GM12874 (cell line): ENCODE data around the gene DNLZ.

Experiments
- TF ChIP-seq, protein P1 (sequence below): IDR thresholded peaks from 2 replicates; pipeline ENCODE4 v1.5.1; 2011; ENCODE audit warnings: low read depth, mild to moderate bottlenecking, control low read depth, low read length, moderate library complexity; ENCODE audit not compliant: insufficient read depth

Gene DNLZ

DNA sequence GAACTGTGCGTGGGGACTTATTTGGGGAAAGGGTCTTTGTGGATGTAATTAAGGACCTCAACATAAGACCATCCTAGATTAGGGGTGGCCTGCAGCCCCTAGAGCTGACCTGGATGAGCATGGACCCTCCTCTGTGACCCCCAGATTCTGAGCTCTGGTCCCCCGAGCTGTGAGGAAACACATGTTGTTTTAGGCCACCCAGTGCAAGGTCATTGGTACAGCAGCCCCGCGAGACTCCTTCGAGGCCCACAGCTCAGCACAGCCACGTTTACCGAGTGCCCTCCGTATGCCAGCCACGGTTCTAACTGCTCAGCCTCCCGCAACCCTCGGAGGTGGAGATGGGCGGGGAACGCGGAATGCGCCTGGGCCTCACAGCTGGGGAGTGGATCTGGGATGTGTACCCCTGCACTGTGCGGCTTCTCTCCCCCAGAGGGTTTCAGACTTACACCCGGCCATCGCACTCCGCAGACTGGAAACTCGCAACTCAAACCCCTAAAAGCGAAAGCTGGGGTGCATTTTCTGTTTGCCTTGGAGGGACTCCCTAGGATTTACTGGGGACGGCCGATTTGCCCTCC, 40.7 kb downstream of the DNLZ start:
- TF ChIP-seq, protein P1, sequence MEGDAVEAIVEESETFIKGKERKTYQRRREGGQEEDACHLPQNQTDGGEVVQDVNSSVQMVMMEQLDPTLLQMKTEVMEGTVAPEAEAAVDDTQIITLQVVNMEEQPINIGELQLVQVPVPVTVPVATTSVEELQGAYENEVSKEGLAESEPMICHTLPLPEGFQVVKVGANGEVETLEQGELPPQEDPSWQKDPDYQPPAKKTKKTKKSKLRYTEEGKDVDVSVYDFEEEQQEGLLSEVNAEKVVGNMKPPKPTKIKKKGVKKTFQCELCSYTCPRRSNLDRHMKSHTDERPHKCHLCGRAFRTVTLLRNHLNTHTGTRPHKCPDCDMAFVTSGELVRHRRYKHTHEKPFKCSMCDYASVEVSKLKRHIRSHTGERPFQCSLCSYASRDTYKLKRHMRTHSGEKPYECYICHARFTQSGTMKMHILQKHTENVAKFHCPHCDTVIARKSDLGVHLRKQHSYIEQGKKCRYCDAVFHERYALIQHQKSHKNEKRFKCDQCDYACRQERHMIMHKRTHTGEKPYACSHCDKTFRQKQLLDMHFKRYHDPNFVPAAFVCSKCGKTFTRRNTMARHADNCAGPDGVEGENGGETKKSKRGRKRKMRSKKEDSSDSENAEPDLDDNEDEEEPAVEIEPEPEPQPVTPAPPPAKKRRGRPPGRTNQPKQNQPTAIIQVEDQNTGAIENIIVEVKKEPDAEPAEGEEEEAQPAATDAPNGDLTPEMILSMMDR, result no peak

DNA sequence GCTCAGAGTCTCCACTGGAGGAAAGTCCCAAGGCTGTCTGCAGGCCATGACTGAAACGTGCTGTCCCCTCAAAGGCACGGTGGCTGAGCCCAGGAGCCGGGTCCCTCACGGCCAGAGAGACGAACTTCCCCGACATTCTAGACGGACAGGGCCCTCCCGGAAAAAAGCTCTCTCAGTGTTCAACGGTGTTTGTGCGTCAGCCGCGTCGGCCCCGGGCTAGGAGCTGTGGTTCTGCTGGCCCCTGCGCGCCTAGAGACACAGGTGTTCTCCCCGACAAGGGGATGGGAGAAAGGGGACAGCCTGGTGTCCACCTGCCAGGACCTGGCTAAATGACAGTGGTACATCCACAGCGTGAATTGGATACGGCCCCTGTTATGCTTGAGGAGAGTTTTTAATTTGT, 42.0 kb downstream of the DNLZ start:
- TF ChIP-seq, protein P1, result no peak

DNA sequence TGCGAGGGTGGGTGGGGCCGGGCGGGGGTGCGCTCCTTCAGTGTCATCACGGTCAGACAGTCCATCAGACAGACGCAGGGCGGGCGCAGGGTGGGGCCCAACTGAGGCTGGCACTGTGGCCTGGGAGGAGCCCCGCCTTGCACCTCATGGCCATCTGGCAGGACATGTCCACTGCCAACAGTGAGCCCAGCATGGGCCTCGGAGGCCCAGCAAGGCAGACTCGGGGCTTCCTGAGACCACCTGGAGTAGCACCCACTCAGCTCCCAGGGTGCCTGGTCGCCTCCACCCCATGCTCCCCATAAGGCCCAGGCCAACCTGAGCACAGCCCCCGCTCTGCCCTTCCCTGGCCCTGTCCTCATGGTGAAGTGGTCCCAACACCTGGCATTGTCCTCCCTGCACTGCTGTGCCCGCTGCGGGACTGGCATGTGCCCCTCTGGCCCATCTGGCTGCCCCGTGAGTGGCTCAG, 44.7 kb downstream of the DNLZ start:
- TF ChIP-seq, protein P1, result no peak

DNA sequence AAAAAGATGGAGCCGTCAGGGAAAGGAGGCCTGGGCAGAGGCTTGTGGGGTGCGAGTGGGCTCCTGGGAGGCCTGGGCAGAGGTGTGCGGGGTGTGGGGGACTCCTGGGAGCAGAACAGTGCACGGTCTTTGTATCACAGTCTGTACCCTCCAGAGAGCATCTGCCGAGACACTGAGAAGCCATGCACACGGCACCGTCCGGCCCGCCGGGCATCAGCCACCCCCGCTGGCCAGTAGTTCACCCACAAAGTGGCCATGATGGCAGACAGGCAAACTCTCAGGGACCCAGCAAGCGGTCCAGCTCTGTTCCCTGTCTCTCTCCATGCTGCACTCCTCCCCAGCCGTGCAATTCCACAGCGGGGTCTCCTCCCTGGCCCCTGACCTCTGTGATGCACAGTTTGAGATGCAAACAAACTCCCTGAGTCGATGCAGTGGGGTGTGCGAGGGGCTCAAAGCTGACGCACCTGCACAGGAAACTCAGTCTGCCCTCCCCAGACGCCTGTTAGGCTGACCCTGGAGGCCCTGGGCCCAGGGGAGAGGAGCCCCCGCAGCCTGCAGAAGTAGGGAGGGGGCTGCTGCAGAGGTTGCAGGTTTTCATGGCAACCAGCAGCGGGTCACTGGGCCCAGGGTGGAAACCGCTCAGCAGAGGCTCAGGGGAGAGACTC, 45.3 kb downstream of the DNLZ start:
- TF ChIP-seq, protein P1, result no peak

DNA sequence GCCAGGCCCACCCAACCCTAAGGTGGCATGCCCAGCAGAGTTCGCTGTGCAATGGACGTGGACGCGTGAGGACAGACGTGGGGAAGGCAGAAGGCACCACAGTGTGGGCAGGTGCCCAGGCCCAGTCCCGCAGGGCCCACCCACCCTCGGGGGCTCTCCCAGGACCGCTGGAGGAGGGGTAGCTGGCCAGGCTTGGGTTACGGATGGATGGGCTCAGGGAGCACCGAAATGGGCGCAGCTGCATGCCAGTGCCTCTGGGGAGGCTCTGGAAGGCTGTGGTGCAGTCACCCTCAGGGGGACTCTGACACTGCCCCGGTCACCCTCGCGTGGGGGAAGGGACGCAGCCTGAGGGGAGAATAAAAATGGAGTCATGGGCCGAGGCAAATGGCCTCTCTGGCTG, 45.8 kb downstream of the DNLZ start:
- TF ChIP-seq, protein P1, result no peak

DNA sequence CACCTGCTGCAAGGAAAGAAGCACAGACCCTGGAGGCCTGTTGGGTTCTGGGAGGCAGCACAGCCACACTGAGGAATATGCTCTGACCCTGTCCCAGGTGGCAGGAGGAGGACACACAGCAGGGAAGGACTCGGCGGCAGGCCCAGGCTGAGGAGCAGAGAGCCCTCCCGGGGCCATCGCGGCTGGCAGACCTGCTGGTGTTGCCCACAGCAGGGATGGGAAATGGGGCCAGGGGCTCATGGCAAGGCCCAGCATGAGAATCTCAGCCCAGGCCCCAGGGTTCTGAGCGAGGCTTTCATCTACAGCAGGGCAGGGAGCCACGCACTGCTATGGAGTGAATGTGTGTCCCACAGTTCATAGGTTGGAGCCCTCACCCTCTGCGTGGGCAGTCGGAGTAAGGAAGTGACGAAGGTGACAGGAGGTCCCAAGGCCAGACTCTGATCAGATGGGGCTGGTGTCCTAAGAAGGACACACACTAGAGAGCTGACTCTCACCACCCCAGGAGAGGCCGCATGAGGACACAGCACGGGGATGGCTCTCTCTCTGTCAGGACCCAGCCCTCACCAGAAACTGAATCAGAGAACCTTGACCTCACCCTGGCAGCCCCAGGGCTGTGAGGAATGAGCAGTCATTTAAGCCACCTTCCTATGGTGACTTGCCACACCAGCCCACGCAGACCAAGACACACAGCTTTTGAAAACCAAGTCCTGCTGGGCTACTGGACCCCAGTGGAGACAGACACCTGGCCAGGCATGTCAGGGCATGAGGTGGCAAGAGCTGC, 46.5 kb downstream of the DNLZ start:
- TF ChIP-seq, protein P1, result no peak

DNA sequence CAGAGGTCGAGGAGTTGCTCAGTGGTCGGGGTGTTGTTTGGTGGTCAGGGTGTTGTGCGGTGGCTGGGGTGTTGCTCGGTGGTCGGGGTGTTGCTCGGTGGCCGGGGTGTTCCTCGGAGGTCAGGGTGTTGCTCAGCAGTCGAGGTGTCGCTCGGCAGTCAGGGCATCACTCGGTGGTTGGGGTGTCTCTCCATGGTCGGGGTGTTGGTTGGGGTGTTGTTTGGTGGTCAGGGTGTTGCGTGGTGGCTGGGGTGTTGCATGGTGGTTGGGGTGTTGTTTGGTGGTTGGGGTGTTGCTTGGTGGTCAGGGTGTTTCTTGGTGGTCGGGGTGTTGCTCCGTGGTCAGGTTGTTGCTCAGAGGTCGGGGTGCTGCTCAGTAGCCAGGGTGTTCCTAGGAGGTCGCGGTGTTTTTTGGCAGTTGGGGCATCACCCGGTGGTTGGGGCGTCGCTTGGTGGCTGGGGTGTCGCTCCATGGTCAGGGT, 47.2 kb downstream of the DNLZ start:
- TF ChIP-seq, protein P1, result no peak
